A549 (cell line): ENCODE data around the gene COX10. TPM values are rescaled to one million over a fixed set of nuclear protein-coding genes. Genes with fewer than 3 reads are reported as not detected.
A peak's percentile ranks its signal among the peaks of the same experiment; 100 is the strongest.

ENCODE experiments used
- ATAC-seq, 2 experiments: fragments of 200-7000 bp in 1 of 2; fragments of >200 bp in 1 of 2; cut with Nextera tagmentation in 1 of 2; cut with Tn5 transposase in 1 of 2; 3 replicates each; pipeline versions ENCODE4 v1.8.0 to v1.9.1; 2018 to 2020; ENCODE audit warnings: mild to moderate bottlenecking in 1 of 2, moderate library complexity in 1 of 2
- CTCF ChIA-PET: fragments of 300-600 bp; sonication (Branson Sonifier 250); formaldehyde crosslinking; extraction: SDS; loops from one replicate; lab custom pipeline; 2021; ENCODE audit warnings: antibody characterized with exemption, inconsistent platforms; lab: Yijun Ruan, JAX
- POLR2A ChIA-PET: fragments of 350-600 bp; formaldehyde crosslinking; extraction: SDS; loops from one replicate; lab custom pipeline; 2021; ENCODE audit warnings: antibody characterized with exemption, inconsistent platforms; lab: Yijun Ruan, JAX
- DNase-seq, 2 experiments: peaks; one replicate each; pipeline versions ENCODE4 v3.0.0 to v3.0.0-alpha.2; 2011 to 2016; ENCODE audit warnings: low read depth in 1 of 2, low spot score in 1 of 2
- FAIRE-seq: peaks from 2 replicates; lab custom pipeline; 2011; peaks lifted over from hg19 to GRCh38; lab: Jason Lieb, UNC
- H3K27ac ChIP-seq, 2 experiments: fragments of >200 bp; sonication (Bioruptor Twin); formaldehyde crosslinking; 3 replicates each; pipeline ENCODE4 v1.5.1; 2016 to 2017
- H3K4me1 ChIP-seq: fragments of >200 bp; sonication (Bioruptor Twin); formaldehyde crosslinking; 3 replicates; pipeline ENCODE4 v1.6.1; 2016
- H3K4me2 ChIP-seq: fragments of >200 bp; sonication (Bioruptor Twin); formaldehyde crosslinking; 3 replicates; pipeline ENCODE4 v1.6.1; 2016
- H3K4me3 ChIP-seq: fragments of >200 bp; sonication (Bioruptor Twin); formaldehyde crosslinking; 3 replicates; pipeline ENCODE4 v1.5.1; 2016
- H3K9me3 ChIP-seq: fragments of >200 bp; sonication (Bioruptor Twin); formaldehyde crosslinking; 3 replicates; pipeline ENCODE4 v1.6.1; 2016
- CBX2 ChIP-seq: fragments of 200-600 bp; sonication (generic); IDR thresholded peaks from 2 replicates; pipeline ENCODE4 v1.6.1; 2016; ENCODE audit warnings: low read depth, mild to moderate bottlenecking, borderline replicate concordance
- CBX8 ChIP-seq: fragments of 200-600 bp; sonication (generic); IDR thresholded peaks from 2 replicates; pipeline ENCODE4 v1.6.1; 2016
- CEBPB ChIP-seq, 2 experiments: fragments of >200 bp in 1 of 2; sonication (Bioruptor Twin) in 1 of 2; formaldehyde crosslinking in 1 of 2; IDR thresholded peaks; 2 replicates each; pipeline ENCODE4 v1.6.1; 2012 to 2016
- EHMT2 ChIP-seq: fragments of 200-600 bp; sonication (generic); IDR thresholded peaks from 2 replicates; pipeline ENCODE4 v1.6.1; 2016; ENCODE audit warnings: antibody characterized with exemption, low read depth, mild to moderate bottlenecking, moderate library complexity
- FOXS1 ChIP-seq: fragments of 250-450 bp; sonication (Bioruptor Pico); IDR thresholded peaks from 2 replicates; pipeline ENCODE4 v1.5.0; 2020; ENCODE audit warnings: mild to moderate bottlenecking, moderate library complexity
- GATA3 ChIP-seq: IDR thresholded peaks from 2 replicates; pipeline ENCODE4 v1.6.1; 2012; ENCODE audit warnings: borderline replicate concordance
- HES2 ChIP-seq: fragments of >200 bp; sonication (Bioruptor Twin); formaldehyde crosslinking; IDR thresholded peaks from 2 replicates; pipeline ENCODE4 v1.6.1; 2016
- HMGXB4 ChIP-seq: fragments of 250-450 bp; sonication (Bioruptor Pico); IDR thresholded peaks from 2 replicates; pipeline ENCODE4 v1.5.0; 2021; ENCODE audit warnings: mild to moderate bottlenecking, moderate library complexity, borderline replicate concordance
- HOXA7 ChIP-seq: fragments of 250-450 bp; sonication (Bioruptor Pico); IDR thresholded peaks from 2 replicates; pipeline ENCODE4 v1.5.0; 2020; ENCODE audit warnings: mild to moderate bottlenecking, moderate library complexity
- POLR2A ChIP-seq: IDR thresholded peaks from 2 replicates; pipeline ENCODE4 v1.6.1; 2012; ENCODE audit warnings: mild to moderate bottlenecking, low read length
- RAD21 ChIP-seq, 2 experiments: fragments of >200 bp in 1 of 2; sonication (Bioruptor Twin) in 1 of 2; formaldehyde crosslinking in 1 of 2; IDR thresholded peaks in 1 of 2; conservative IDR thresholded peaks in 1 of 2; 2 replicates in 1 of 2; 3 replicates in 1 of 2; pipeline ENCODE4 v1.6.1; 2012 to 2018; ENCODE audit warnings: inconsistent platforms in 1 of 2
- RCOR1 ChIP-seq: fragments of 150-350 bp; IDR thresholded peaks from 2 replicates; pipeline ENCODE4 v1.6.1; 2014; ENCODE audit warnings: antibody characterized with exemption, low read length, low read depth
- RNF2 ChIP-seq: fragments of 200-600 bp; sonication (generic); IDR thresholded peaks from 2 replicates; pipeline ENCODE4 v1.6.1; 2016; ENCODE audit warnings: low read depth, mild to moderate bottlenecking, antibody characterized with exemption, moderate library complexity, borderline replicate concordance
- SMC3 ChIP-seq: fragments of >200 bp; sonication (Bioruptor Twin); formaldehyde crosslinking; IDR thresholded peaks from 3 replicates; pipeline ENCODE4 v1.6.1; 2018; ENCODE audit warnings: inconsistent platforms
- TFCP2L1 ChIP-seq: fragments of 250-450 bp; sonication (Bioruptor Pico); IDR thresholded peaks from 2 replicates; pipeline ENCODE4 v1.5.0; 2021; ENCODE audit warnings: mild to moderate bottlenecking
- USF2 ChIP-seq: fragments of 450-650 bp; IDR thresholded peaks from 2 replicates; pipeline ENCODE4 v1.6.1; 2014; ENCODE audit warnings: antibody characterized with exemption
- ZC3H11A ChIP-seq: fragments of 450-650 bp; IDR thresholded peaks from 2 replicates; pipeline ENCODE4 v1.6.1; 2014; ENCODE audit warnings: antibody characterized with exemption, mild to moderate bottlenecking
- ZFP36 ChIP-seq: fragments of 450-650 bp; IDR thresholded peaks from 2 replicates; pipeline ENCODE4 v1.6.1; 2014; ENCODE audit warnings: borderline replicate concordance; ENCODE audit not compliant: partially characterized antibody
- WGBS: methylation state at CpG from one replicate; pipeline ENCODE4 v1.1.6; 2017; ENCODE audit errors: missing lambda C conversion rate; 5-methylcytosine and 5-hydroxymethylcytosine counted together
- polyA plus RNA-seq, 4 experiments: library from polyadenylated mRNA; depleted of rRNA in 3 of 4; stranded (reverse); fragments of >200 nt; fragmentation: RNase III in 1 of 4; extraction: RNeasy Plus Mini Kit Qiagen cat#74134 plus additional on column Dnase treatment in 1 of 4; gene quantifications; 2 replicates in 3 of 4; 3 replicates in 1 of 4; pipeline ENCODE4 v1.2.3, GENCODE V29; 2011 to 2017
- TF ChIP-seq, protein P1 (sequence below): fragments of 150-350 bp; IDR thresholded peaks from 2 replicates; pipeline ENCODE4 v1.6.1; 2014; ENCODE audit warnings: low read depth, mild to moderate bottlenecking, low read length
- TF ChIP-seq, protein P2 (sequence below): IDR thresholded peaks from 2 replicates; pipeline ENCODE4 v1.6.1; 2012; ENCODE audit warnings: low read depth, borderline replicate concordance

COX10 gene
- polyA plus RNA-seq, 2 of the 4 experiments (the other 2 are of a cell fraction): 15.1 to 25.8 TPM

DNA sequence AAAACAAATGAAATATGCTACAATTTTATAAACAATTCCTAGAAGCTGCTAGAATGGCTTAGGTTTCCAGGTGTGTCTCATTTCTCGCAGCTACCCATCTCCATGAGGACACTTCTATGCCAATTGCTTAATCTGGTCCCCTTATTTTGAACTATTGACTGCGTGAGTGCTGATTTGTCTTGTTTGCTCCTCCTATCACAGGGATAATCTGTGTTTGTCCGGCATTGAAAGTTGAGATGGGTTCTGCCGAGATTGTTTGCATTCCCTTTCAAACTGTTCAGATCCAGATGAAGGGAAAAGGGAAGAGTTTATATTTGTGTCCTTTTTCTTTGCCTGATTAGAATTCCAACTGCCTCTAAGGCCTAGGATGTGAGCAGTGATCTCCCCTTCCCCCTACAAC lies 21.7 kb upstream of the COX10 start:
- Histone ChIP-seq H3K4me3 (no peak overlapping the region), H3K4me2 (no peak overlapping the region), H3K9me3 (no peaks in the 10 kb centered on the region)
- no peak for DNase-seq
- no peak for ATAC-seq
- POLR2A ChIA-PET: no interaction called here
- TF ChIP-seq SMC3 (no peak), HMGXB4 (CRISPR knock-in tag) (no peak), GATA3 (no peak), FOXS1 (no peak), ZFP36 (no peak), RNF2 (no peak), ZC3H11A (no peak), POLR2A (no peak), USF2 (no peak), TFCP2L1 (CRISPR knock-in tag) (no peak), CBX8 (no peak), CBX2 (no peak), EHMT2 (no peak), HOXA7 (CRISPR knock-in tag) (no peak), HES2 (no peak), CEBPB (IDR thresholded peaks at IDR 0.05) (no peak)
- TF ChIP-seq, protein P1, sequence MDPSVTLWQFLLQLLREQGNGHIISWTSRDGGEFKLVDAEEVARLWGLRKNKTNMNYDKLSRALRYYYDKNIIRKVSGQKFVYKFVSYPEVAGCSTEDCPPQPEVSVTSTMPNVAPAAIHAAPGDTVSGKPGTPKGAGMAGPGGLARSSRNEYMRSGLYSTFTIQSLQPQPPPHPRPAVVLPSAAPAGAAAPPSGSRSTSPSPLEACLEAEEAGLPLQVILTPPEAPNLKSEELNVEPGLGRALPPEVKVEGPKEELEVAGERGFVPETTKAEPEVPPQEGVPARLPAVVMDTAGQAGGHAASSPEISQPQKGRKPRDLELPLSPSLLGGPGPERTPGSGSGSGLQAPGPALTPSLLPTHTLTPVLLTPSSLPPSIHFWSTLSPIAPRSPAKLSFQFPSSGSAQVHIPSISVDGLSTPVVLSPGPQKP: no peak
- TF ChIP-seq, protein P2, sequence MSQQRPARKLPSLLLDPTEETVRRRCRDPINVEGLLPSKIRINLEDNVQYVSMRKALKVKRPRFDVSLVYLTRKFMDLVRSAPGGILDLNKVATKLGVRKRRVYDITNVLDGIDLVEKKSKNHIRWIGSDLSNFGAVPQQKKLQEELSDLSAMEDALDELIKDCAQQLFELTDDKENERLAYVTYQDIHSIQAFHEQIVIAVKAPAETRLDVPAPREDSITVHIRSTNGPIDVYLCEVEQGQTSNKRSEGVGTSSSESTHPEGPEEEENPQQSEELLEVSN: no peak
- TF ChIP-seq, all 56 proteins: peak for 0
- 90% methylated on average over 4 of the region's 4 CpGs for WGBS
- FAIRE-seq: no peak
- no peak overlapping the region for H3K27ac ChIP-seq
- no peaks in the 10 kb centered on the region for H3K4me1 ChIP-seq
- CTCF ChIA-PET: interaction anchor here (0.9 kb wide), 1 partner anchor 14 kb away, joined by 3 read pairs; no protein-coding TSS in a partner anchor

DNA sequence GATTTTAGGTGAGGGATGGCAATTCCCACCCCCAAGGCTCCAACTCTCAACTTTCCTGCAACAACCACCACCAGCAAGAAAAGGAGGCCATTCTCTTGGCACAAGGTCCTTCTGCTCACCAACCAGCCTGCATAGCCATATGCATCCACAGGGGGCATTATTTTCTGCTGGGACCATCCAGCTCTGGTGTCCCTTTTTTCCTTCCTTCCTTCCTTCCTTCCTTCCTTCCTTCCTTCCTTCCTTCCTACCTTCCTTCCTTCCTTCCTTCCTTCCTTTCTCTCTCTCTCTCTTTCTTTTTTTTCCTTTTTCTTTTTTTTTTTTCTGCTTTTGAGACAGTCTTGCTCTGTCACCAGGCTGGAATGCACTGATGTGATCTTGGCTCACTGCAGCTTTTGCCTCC lies 21.1 kb upstream of the COX10 start:
- ChIA-PET POLR2A (no interaction called here), CTCF (interaction anchor here (0.9 kb wide), 1 partner anchor 13 kb away, joined by 3 read pairs; no protein-coding TSS in a partner anchor)
- no peaks in the 10 kb centered on the region for H3K4me1 ChIP-seq
- TF ChIP-seq RCOR1 (no peak), RAD21 (conservative IDR thresholded peaks at IDR 0.05 in 1 of 2, IDR thresholded peaks at IDR 0.05 in 1 of 2) (0 out of 5 replicates have a peak, but pooled peaks of 1 of the 2 experiments have one; percentile 5), RNF2 (no peak), ZFP36 (no peak)
- TF ChIP-seq, protein P2: no peak
- FAIRE-seq (no peak), DNase-seq (peak; percentile 28 to 30), ATAC-seq (peak; percentile 62 to 84; a peak in 5 of 6 replicates)
- H3K4me2 ChIP-seq: no peak overlapping the region
- no peak overlapping the region for H3K27ac ChIP-seq
- no peaks in the 10 kb centered on the region for H3K9me3 ChIP-seq
- no peak overlapping the region for H3K4me3 ChIP-seq
